HG02763 (cell line): ENCODE data around the gene NSMCE3.
"Not testable (repeated sequence)": the region's sequence is repeated elsewhere in the genome, so short reads cannot be mapped to it uniquely, and the experiment has no call there.

Source experiments
- ATAC-seq: cut with Tn5 transposase; IDR thresholded peaks from one replicate; pipeline ENCODE4 v1.9.1; 2021; ENCODE audit warnings: mild to moderate bottlenecking, moderate library complexity; ENCODE audit not compliant: unreplicated experiment

NSMCE3 gene

DNA sequence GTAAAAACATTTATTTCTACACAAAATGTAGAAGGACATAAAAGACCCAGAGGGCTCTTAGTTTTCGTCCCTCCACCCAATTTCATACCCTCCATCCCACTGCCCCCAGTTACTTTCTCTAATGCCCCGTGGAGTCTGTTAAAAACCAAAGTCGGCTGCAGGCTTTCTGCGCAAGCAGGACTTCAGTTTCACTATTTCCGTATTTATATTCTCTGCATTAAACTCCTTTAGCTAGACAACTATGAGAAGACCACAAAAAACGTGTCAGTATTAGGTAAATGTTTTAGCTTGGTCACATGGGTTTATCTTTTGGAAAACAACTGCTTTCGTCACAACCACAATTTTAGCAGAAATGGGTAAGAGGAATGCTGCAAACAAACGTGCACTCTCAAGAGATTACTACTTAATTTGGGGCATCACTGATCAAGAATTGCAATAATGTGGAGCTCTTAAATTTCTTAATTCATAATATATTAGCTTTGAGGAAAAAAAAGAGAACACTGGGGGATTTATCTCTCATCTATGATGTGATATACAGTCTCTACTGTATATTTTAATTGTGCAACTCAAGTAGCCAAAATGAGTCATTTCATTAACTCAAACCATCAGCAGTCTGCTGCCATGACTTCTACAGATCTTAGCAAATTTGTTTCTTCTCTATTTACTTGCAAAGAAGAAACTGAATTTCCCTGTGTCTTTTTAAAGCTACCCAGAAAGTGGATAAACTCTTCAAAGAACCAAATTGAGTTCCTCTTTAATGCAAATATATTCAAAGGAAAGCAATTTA is 740 bp upstream of the NSMCE3 start:
- ATAC-seq = peak; percentile 21

DNA sequence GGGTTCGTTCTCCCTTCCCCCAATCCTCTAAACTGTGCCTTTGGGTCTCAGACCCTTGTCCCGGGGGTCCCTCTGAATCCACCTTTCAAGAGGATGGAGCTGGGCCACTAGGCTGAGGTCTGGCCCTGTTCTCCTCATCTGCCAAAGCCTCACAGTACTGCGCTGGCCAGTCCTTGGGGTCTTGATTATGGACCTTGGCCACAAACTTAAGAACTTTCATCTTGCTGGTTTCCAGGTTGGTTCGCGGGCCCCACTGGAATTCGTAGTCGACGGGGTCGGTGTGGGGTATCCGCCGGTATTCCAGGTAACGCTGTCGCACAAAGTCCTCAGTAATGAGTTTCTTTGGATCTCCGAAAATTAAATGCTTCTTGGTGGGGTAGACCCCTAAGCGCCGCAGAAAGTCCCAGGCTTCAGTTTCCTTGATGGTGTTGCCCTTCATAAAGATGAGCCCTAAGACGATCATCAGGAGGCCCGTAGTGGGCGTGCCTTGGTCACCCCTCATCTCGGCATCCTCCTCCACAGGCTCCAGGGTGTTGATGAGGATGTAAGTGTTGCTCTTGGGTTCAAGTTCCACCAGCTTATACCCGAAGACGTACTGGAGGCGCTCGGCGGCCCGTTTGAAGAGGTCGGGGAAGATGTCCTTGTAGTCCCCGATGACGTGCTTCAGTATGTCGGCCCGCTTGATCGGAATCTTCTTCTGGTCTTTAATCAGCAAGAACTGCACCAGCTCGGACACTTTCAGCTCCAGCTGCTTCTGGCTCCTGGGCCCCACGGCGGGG is 727 bp downstream of the NSMCE3 start:
- peak; percentile 27 for ATAC-seq

DNA sequence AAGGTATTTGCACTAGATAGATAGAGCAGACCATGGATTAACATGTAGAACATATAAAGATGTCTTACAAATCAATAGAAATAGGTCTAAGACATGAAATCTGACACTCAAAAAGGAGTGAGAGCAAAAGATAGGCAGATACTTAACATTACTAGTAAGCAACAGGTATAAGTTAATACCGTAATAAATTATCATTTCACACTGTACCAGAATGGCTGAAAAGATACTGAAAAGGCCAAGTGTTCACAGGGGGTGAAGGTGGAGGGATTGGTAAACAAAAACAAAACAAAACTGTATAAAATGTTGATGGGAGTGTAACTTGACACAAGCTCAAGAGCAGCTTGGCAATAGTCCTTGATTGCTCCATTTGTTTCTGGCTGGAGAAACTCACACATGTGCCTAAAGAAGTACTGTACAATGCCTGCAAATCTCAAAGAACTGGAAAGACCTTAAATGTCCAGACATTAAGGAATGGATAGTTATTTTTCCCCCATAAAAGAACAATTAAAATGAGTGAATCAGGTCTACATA is 3.5 kb downstream of the NSMCE3 start:
- ATAC-seq = no peak

DNA sequence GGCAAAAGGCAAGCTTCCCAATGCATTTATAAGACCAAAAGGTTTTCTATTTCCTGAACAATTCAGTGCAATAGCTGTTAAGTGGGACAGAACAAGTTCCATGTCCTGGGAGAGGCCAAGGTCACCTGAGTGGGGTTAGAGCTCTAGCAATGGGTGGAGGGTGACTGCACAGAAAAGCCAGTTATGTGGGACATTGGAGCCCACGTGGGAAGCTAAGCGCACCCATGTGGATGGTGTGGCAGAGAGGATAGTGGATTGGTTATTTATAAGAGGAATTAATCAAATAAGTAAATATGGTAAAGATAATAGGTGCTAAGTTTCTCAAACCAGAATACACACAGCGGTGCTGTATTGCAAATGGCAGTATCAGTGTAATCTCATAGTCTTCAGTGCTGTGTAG is 6.3 kb downstream of the NSMCE3 start:
- no peak for ATAC-seq

DNA sequence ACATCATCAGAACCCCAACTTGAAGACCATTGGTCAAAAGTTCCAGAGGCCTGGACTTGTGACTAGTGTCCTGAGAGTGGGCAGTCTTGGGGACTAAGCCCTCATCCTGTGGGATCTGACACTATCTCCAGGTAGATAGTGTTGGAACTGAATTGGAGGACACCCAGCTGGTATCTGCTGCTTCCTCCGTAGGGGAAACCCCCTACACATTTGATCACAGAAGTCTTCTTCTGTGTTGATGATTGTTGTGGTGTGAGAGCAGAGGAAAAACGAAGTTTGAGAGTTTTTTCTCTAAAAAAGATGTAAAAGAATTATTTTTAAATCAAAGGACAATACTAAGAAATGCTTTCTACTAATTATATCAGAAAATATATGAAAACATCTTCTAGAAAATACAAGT is 6.9 kb downstream of the NSMCE3 start:
- no peak for ATAC-seq

DNA sequence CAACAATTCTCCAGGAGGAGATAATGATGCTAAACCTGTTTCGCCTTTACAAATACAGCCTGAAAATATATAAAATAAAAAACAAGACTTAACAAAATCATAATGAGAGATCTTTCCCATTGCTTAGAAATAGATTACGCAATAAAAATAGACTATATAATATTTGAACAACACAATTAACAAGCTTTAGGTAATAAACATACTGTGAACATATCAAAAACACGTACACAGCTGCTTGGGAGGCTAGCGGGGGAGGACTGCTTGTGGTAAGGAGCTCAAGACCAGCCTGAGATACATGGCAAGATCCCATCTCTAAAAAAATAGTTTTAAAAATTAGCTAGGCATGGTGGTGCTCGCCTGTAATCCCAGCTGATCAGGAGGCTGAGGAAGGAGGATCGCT is 8.7 kb downstream of the NSMCE3 start:
- ATAC-seq = no peak

DNA sequence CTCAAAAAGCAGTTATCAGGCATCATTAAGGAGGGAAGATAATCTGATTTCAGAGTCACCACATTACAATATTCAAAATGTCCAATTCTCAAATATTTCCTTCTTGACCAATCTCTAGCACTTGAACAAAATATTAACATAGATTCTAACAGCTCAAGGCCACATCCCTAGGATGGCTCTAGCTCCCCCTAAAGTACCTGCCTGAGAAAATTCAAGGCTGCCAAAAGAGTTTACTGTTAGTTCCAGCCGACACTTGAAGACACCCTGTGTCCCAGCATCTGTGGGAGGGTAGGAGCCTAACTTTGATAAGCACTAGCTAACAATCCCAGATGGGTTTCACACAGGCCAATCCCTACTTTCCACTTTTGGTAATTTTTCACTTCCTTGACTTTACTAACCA is 10.4 kb downstream of the NSMCE3 start:
- no peak for ATAC-seq

DNA sequence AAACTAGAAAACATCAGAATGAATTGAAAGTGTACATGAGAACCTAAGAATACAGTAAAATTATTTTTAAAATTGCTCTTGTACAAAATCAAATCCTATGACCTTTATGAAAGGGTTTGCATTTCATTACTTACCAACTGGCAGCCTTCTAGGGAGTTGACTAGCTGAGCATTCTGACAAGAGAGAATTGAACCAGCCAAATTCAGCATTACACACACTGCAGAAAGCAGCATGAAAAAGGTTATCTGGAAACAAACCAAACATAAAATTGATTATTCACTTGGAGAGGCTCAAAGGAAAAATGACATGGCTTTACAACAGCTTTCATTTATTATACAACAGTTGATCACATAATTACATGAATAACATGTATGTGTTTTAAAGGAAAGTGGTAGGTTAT is 17.4 kb downstream of the NSMCE3 start:
- no peak for ATAC-seq

DNA sequence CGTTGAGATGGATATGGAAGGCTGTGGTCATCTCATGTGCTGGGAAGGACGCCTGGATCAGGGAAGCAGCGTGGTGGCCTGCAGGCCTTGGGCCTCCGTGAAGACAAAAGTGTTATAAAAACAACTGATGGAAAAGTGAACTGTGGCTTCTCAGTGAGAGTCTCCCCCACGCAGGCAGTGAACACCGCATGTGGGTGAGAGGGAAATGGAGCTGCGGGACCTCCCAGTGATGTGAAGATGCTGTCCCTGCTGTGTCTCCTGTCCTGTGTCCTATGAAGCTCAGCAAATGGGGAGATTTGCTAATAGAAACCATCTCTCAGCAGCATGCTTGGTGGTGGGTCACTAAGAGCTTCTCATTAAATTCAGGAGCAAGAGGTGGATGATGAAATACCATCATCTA is 25.1 kb downstream of the NSMCE3 start:
- ATAC-seq = no peak

DNA sequence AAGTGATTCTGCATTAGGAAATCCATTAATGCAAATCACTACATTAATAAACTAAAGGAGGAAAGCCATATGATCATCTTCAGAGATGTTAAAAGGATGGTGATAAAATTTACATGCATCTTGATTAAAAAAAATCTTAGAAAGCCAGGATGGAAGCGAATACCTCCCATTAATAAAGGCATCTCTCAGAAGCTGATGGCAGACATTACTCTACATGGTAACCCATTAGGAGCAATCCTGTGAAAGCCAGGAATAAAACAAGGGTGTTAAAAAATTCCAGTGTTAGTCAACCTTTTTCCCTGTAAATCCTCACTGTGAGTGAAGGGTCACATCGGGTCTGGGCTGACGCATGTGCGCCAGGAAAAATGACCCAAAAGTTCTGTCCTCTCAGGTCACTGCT is 25.5 kb downstream of the NSMCE3 start:
- ATAC-seq = no peak

DNA sequence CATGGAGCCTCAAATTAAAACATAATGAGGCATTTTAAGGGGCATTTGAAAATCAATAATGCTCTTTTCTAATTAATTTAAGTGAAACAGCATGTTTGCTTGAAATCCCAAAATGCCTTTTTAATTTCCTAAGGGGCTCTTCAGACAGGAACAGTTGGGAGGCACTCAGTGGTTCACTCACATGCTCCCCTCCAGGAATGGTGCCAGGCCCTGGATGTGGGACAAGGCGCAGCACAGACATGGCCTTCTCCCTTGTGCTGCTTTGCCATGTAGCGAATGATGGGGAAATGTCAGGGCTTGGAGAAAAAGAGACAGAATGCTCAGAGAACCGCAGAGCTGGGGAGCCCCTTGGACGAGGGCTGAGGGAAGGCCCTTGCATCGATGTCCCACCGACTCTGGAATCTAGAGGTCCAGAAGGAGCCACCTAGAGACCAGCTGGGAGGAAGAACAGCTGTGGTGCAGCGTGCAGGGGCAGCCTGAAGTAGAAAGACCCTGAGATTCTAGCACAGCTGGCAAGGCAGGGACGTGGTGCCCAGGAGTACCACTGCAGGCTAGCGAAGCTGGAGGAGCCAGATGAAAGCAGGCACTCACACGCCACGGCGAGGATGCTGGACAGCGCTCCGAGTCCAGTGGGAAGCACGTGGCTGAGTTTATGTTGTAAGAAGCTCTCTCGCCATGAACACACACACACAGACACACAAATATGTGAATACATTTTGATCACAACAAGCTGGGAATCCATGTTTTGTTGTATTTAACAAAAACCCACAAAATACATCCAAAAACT is 27.0 kb downstream of the NSMCE3 start:
- no peak for ATAC-seq

DNA sequence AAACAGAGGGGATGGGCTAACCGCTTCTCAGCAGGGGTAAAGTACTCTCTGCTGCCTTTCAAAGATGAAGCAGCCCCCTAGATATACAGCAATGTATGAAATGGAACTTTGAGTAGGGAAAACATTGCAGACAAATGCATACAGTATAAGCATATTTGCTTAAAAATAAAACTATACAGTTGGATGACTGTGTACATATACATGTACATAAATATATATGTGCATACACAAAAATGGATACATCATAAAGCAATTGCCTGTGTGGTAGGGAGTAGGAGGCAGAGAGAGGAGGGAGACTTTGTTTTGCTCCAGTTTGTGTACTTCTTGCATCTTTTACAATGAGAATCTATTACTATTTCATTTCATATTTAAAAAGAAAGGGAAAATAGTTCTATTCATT is 28.4 kb downstream of the NSMCE3 start:
- no peak for ATAC-seq

DNA sequence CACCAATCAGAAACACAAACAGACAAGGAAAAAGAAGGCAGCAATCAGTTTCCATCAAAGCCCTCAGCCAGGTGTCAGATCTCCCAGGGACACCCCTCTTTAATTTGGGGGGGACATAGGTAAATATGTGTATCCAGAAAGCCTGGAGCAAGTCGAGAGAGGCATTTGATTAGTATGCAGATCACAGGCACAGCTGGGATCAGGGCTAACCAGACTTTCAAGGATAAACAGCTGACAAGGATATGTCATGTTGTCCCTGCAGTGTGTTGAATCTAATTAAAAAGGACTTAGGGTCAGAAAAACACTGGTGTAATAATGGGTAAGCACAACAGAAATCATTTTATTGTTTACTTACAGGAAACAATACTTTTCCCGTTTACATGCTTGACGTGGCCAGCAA is 30.2 kb downstream of the NSMCE3 start:
- ATAC-seq = no peak

DNA sequence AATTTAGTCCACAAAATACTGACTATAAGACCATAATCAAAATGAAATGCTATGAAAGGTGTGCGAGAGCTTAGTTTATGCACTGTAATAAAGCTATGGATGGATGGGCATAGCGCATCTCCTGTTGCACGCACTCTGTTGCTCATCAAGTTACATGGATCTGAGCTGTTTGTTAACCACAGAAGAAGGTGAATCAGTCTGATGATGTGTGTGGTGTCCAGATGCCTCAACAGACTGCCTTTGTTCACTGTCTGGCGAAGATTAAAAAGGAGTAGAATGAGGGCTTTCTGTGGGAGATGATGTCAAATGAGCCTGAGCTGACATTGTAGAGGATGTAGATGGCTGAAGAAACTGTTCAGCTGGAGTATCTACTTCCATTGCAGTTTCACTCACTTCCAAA is 36.1 kb downstream of the NSMCE3 start:
- no peak for ATAC-seq

DNA sequence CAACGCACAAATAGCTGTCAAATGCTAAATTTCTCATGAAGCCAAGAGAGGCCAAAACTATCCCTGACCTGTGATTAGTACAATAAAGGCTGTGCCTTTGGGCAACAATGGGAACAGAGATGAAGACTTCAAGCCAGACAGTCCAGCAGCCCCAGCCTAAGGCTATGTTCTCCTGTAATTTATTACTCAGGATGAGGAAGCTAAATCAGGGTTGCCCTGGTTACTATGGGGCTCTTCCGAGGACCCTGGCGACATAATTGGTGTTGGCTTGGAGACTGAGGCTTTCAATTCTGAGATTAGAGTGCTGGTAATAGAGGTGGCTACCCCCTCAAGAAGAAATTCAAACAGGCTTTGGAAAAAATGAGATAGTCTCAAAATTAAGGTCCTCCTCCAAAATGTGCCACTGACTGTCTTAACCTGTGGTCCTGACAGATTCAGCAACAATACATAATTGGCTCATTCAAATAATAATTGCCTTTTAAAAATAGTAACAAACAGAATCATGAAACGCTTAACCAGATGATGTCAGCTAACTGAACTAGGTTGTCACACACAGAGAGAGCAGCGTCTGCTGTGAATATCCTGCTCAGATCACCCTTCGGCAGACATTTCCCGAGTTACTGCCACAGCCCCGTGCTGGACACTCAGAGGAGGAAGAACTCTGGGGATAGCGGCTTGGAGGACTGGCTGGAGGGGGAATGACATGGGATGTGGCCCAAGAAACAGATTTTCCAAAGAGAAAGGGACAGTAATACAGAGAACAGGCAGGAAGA is 43.0 kb downstream of the NSMCE3 start:
- no peak for ATAC-seq

DNA sequence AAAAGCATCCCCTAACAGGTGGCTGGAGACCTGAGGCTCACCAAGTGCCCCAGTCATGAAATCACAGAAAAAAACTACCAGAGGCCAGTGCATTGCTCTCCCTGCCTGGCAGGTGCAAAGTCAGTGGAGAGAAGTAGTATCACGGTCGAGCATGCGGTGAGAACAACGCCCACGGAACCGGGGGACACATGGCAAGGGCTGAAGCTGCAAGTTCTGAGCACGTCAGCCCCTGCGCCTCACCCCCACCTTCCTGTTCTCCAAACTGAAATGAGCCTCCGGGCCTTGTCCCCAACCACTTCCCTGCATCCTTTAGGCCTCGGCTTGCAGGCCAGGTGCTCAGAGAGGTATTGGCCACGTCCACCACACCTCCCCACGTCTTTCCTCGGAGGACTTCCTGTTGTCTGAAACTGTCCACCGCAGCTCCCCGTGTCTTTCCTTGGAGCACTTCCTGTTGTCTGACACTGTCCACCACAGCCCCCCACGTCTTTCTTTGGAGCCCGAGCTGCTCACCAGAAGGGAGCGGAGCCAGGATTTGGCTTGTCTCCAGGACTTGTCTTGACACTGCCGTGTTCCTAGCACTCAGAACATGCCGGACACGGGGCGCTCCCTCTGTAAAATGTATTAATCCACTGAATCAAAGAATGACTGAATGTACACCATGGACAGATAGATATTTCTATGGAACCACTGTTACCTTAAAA is 43.9 kb downstream of the NSMCE3 start:
- no peak for ATAC-seq

DNA sequence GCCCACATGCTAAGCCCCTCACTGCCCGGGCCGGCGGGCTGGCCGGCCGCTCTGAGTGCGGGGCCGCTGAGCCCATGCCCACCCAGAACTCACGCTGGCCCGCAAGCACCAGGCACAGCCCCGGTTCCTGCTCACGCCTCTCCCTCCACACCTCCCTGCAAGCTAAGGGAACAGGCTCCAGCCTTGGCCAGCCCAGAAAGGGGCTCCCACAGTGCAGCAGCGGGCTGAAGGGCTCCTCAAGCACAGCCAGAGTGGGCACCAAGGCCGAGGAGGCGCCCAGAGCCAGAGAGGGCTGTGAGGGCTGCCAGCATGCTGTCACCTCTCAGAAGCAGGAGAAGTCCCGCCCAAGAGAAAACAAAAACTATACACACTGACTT is 44.6 kb downstream of the NSMCE3 start:
- not testable (repeated sequence) for ATAC-seq

DNA sequence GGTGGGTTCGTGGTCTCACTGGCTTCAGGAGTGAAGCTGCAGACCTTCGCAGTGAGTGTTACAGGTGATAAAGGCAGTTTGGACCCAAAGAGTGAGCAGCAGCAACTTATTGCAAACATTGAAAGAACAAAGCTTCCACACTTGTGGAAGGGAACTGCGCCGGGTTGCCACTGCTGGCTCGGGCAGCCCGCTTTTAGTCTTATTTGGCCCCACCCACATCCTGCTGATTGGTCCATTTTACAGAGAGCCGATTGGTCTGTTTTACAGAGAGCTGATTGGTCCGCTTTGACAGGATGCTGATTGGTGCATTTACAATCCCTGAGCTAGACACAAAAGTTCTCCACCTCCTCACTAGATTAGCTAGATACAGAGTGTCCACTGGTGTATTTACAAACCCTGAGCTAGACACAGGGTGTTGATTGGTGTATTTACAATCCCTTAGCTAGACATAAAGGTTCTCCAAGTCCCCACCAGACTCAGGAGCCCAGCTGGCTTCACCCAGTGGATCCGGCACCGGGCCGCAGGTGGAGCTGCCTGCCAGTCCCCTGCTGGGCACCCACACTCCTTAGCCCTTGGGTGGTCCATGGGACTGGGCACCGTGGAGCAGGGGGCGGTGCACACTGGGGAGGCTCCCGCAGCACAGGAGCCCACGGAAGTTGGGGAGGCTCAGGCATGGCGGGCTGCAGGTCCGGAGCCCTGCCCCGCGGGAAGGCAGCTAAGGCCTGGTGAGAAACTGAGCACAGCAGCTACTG is 45.2 kb downstream of the NSMCE3 start:
- not testable (repeated sequence) for ATAC-seq

DNA sequence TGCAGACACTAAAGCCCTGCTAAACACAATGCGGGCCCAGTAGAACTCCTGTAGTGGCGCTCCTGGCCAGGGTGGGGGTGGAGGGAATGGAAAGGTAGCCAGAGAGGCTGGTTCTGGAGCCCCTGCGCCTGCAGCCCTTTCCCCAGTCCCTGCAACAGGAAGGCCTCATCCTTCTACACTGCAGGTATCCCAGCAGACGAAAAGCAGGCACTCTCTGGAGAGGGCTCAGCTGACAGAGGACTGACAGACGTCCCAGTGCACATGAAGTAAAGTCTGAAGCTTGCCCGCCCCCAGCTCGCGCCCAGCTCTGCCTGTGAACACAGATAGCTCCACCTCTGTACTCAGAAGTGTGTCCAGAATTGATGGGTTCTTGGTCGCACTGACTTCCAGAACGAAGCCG is 46.0 kb downstream of the NSMCE3 start:
- ATAC-seq = no peak
